Fibroblast of peridontal ligament (primary cell): ENCODE measurements around the gene USP40.

Source experiments
- DNase-seq: peaks from one replicate; pipeline ENCODE4 v3.0.0-alpha.2; 2010; ENCODE audit errors: extremely low read depth

Gene USP40

GRCh38 chr2:233426619-233427342, 139.8 kb downstream of the USP40 start:
- DNase-seq, result peak; percentile 69
